Stomach (tissue), 9 donors: ENCODE measurements around the gene SPACA4. TPM values are rescaled to one million over a fixed set of nuclear protein-coding genes. Genes with fewer than 3 reads are reported as not detected.

Experiments used
- DNase-seq, 2 donors: peaks; one replicate each; pipeline versions ENCODE4 v3.0.0 to v3.0.0-alpha.2; 2013 to 2019
- H3K27ac ChIP-seq, 5 donors: fragments of 200-600 bp in 4 of 5; sonication (generic) in 4 of 5; one replicate each; pipeline ENCODE4 v1.5.1; 2013 to 2019; ENCODE audit warnings: mild to moderate bottlenecking in 1 of 5, moderate library complexity in 1 of 5
- H3K27me3 ChIP-seq, 3 donors: fragments of 200-600 bp; sonication (generic); one replicate each; pipeline ENCODE4 v1.5.1; 2017 to 2019; ENCODE audit warnings: mixed run types in 1 of 3
- H3K36me3 ChIP-seq, 4 donors: fragments of 200-600 bp; sonication (generic); 1 replicate in 3 of 4; 2 replicates in 1 of 4; pipeline ENCODE4 v1.5.1; 2016 to 2019
- H3K4me1 ChIP-seq, 4 donors: fragments of 200-600 bp; sonication (generic); one replicate each; pipeline ENCODE4 v1.5.1; 2016 to 2019
- H3K4me3 ChIP-seq, 4 donors: fragments of 200-600 bp; sonication (generic) in 3 of 4; one replicate each; pipeline ENCODE4 v1.5.1; 2016 to 2019; ENCODE audit warnings: mild to moderate bottlenecking in 1 of 4
- H3K9me3 ChIP-seq, 4 donors: fragments of 200-600 bp; sonication (generic); one replicate each; pipeline ENCODE4 v1.5.1; 2016 to 2019
- CTCF ChIP-seq, 7 experiments: fragments of 450-650 bp in 4 of 7; fragments of 200-600 bp in 3 of 7; sonication (generic) in 3 of 7; IDR thresholded peaks; one replicate each; pipeline ENCODE4 v1.5.1; 2016 to 2019; ENCODE audit warnings: antibody characterized with exemption in 7 of 7, control low read depth in 2 of 7, mild to moderate bottlenecking in 1 of 7
- EP300 ChIP-seq: sonication (generic); formaldehyde crosslinking; IDR thresholded peaks from one replicate; pipeline ENCODE4 v1.6.1; 2017; ENCODE audit warnings: antibody characterized with exemption
- POLR2A ChIP-seq, 4 donors: fragments of 450-650 bp; IDR thresholded peaks; one replicate each; pipeline ENCODE4 v1.6.1; 2016; ENCODE audit warnings: antibody characterized with exemption in 4 of 4, control low read depth in 2 of 4, mild to moderate bottlenecking in 1 of 4, moderate library complexity in 1 of 4
- POLR2AphosphoS5 ChIP-seq, 3 donors: sonication (generic); formaldehyde crosslinking; IDR thresholded peaks; one replicate each; pipeline ENCODE4 v1.6.1; 2016; ENCODE audit warnings: antibody characterized with exemption in 3 of 3
- WGBS, 5 donors: extraction: QIAGEN DNeasy Blood & Tissue Kit in 3 of 5; methylation state at CpG; one replicate each; pipeline versions ENCODE4 v1.1.5 to v1.1.7; 2013 to 2018; 5-methylcytosine and 5-hydroxymethylcytosine counted together
- intact Hi-C: fragments of 100-400 bp; cut with DNase I; formaldehyde crosslinking; loops from one replicate; pipeline ENCODE4 v1.15.1; 2023; ENCODE audit warnings: low total_unique reads
- polyA plus RNA-seq, 3 donors: library from polyadenylated mRNA; stranded (reverse); fragments of 200-250 nt; gene quantifications; one replicate each; pipeline ENCODE4 v1.2.3, GENCODE V29; 2013
- total RNA-seq, 5 donors: library from RNA; depleted of rRNA; stranded (reverse); fragments of >200 nt; gene quantifications; one replicate each; pipeline versions ENCODE4 v1.1.0 to v1.2.3, GENCODE V29; 2014 to 2016
- donor health status: healthy with polysubstance abuse.
- donor health status: Bipolar disorder and iron deficiency.
- donor health status: healthy.

Gene SPACA4
- total and polyA plus RNA-seq, 8 donors, result not detected

- H3K4me3 ChIP-seq, result no peak overlapping the region
- H3K27ac ChIP-seq, result no peak overlapping the region
- H3K4me1 ChIP-seq, result peaks cover 0 to 23% (median 16%) of the 10 kb centered on the region in 4 donors
- no peak for DNase-seq
- peaks cover 0 to 16% (median 0%) of the 10 kb centered on the region in 3 donors for H3K27me3 ChIP-seq
- 81 to 85% (median 83%) methylated on average over 6 of the region's 6 CpGs for WGBS, 5 donors
- intact Hi-C loops, result no loop called here
- H3K9me3 ChIP-seq, result no peaks in the 10 kb centered on the region
- TF ChIP-seq CTCF (IDR thresholded peaks at IDR 0.05), result no peak
- TF ChIP-seq POLR2AphosphoS5 (IDR thresholded peaks at IDR 0.05), result no peak
- TF ChIP-seq POLR2A (IDR thresholded peaks at IDR 0.05), result no peak
- H3K36me3 ChIP-seq, result no peaks in the 10 kb centered on the region
These were observed 46.4 kb upstream of the SPACA4 start for GRCh38 chr19:48560095-48560530.

GRCh38 chr19:48561412-48561811 is 45.1 kb upstream of the SPACA4 start:
- 90 to 96% (median 93%) methylated on average over 11 of the region's 11 CpGs for WGBS, 5 donors
- TF ChIP-seq CTCF (IDR thresholded peaks at IDR 0.05), result no peak
- no peak for TF ChIP-seq POLR2A (IDR thresholded peaks at IDR 0.05)
- TF ChIP-seq EP300, result no peak
- TF ChIP-seq POLR2AphosphoS5 (IDR thresholded peaks at IDR 0.05), result no peak

GRCh38 chr19:48565090-48565489 is 41.5 kb upstream of the SPACA4 start:
- DNase-seq, result no peak
- intact Hi-C loops, result no loop called here
- Histone ChIP-seq H3K27me3 (no peaks in the 10 kb centered on the region), H3K36me3 (no peaks in the 10 kb centered on the region), H3K4me1 (peaks cover 9 to 38% (median 31%) of the 10 kb centered on the region in 4 donors), H3K27ac (no peak overlapping the region), H3K4me3 (no peak overlapping the region), H3K9me3 (no peaks in the 10 kb centered on the region)
- 57 to 87% (median 71%) methylated on average over 7 of the region's 7 CpGs for WGBS, 5 donors
- TF ChIP-seq POLR2AphosphoS5 (IDR thresholded peaks at IDR 0.05) (no peak), EP300 (no peak), CTCF (IDR thresholded peaks at IDR 0.05) (no peak), POLR2A (IDR thresholded peaks at IDR 0.05) (no peak)

More at GRCh38 chr19:48561412-48561811, 45.1 kb upstream of the SPACA4 start:
- Histone ChIP-seq H3K4me1 (peaks cover 0 to 23% (median 16%) of the 10 kb centered on the region in 4 donors), H3K36me3 (no peaks in the 10 kb centered on the region), H3K9me3 (no peaks in the 10 kb centered on the region), H3K27me3 (peaks cover 0 to 16% (median 0%) of the 10 kb centered on the region in 3 donors), H3K27ac (no peak overlapping the region), H3K4me3 (no peak overlapping the region)
- DNase-seq, result no peak
- intact Hi-C loops, result no loop called here

GRCh38 chr19:48568345-48568886 is 38.1 kb upstream of the SPACA4 start:
- DNase-seq, result peak; percentile 79 to 87
- Histone ChIP-seq H3K4me1 (peaks cover 19 to 51% (median 37%) of the 10 kb centered on the region in 4 donors), H3K36me3 (no peaks in the 10 kb centered on the region), H3K27ac (peak overlapping the region in 4 of 5 donors; percentile 53 to 81 (median 72)), H3K9me3 (no peaks in the 10 kb centered on the region), H3K4me3 (peak overlapping the region in 2 of 4 donors; percentile 8 to 31), H3K27me3 (no peaks in the 10 kb centered on the region)
- no peak for TF ChIP-seq CTCF (IDR thresholded peaks at IDR 0.05)
- TF ChIP-seq POLR2A (IDR thresholded peaks at IDR 0.05), result no peak
- TF ChIP-seq EP300, result no peak
- TF ChIP-seq POLR2AphosphoS5 (IDR thresholded peaks at IDR 0.05), result peak in 2 of 3 donors; percentile 66 to 81
- intact Hi-C loops, result no loop called here
- 3 to 9% (median 8%) methylated on average over 19 of the region's 19 CpGs for WGBS, 5 donors
